ENCODE results near the gene PDGFB. TPM values are rescaled to one million over a fixed set of nuclear protein-coding genes. Genes with fewer than 3 reads are reported as not detected.

Gene PDGFB
- total and polyA plus RNA-seq, 9 of the 15 experiments (the other 6 are each of a cell fraction or from before 2014, with no cell fraction given) = 0.07 to 4.0 (median 0.48) TPM; not detected in 1

DNA sequence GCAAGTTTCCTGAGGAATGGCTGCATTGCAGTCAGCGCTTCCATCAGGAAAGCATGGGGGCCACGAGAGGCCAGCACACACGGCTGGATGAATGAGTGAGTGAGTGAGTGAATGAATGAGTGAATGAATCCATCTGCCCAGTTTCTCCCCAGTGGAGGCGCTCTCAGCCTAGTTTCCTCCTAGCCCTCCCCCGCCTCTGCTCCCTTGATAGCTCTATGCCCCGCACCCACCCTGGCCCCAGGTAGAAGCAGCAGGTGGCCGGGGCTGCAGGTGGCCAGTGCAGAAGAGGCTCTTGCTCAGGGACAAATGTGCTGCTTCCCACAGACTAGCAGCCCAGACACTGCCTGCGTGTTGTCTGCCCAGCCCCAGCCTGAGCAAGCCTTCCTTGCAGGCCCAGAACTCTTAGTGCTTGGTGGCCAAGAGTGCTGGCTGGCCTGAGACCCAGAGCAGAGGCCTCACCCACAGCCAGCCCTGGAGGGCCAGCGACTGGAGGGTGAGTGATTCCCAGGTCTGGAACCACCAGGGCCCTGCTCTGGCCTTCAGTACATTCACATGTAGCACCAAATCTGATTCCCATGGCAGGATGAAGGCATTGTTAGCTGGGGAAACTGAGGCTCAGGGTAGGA lies 31.1 kb upstream of the PDGFB start:
- Histone ChIP-seq H3K9me1 (ENCODE audit: control insufficient read depth, insufficient read depth, low read length) (no peaks in the 10 kb centered on the region), H3K9me3 (replicated peaks; ENCODE audit: control insufficient read depth, insufficient read depth, low read depth, low read length) (no peaks in the 10 kb centered on the region), H3K4me2 (ENCODE audit: insufficient read depth, low read length) (no peak overlapping the region), H3K9ac (ENCODE audit: insufficient read depth in 1 of 2, low read depth in 2 of 2, low read length in 2 of 2) (peak overlapping the region in 1 of 2 experiments; percentile 45; a peak in 2 of 4 replicates), H3K4me1 (replicated peaks in 1 of 2; ENCODE audit: control insufficient read depth in 2 of 2, insufficient read depth in 2 of 2, low read length in 2 of 2) (peaks cover 10 to 35% of the 10 kb centered on the region in 2 experiments; a peak in 3 of 5 replicates), H3K27ac (ENCODE audit: extremely low read depth, low read depth, low read length) (no peak overlapping the region), H3K27me3 (ENCODE audit: control insufficient read depth in 2 of 2, insufficient read depth in 2 of 2, low read length in 2 of 2) (no peaks in the 10 kb centered on the region), H3K79me2 (ENCODE audit: control insufficient read depth, insufficient read depth, low read length) (no peaks in the 10 kb centered on the region), H2AFZ (ENCODE audit: low read depth, low read length) (no peak overlapping the region), H4K20me1 (replicated peaks; ENCODE audit: control insufficient read depth, insufficient read depth, low read length) (no peaks in the 10 kb centered on the region), H3K36me3 (ENCODE audit: control insufficient read depth, insufficient read depth, low read length) (no peaks in the 10 kb centered on the region), H3K4me3 (no peak overlapping the region)
- FAIRE-seq (no peak), ATAC-seq (no peak; the same call in 2 of the 3 replicates), DNase-seq (ENCODE audit: extremely low read depth in 1 of 4, low spot score in 3 of 4) (no peak)
- in situ Hi-C loops (cut with MboI) = no loop called here
- no TSS peak for BruUV-seq (replicated peaks)
- TF ChIP-seq FOXK1 (CRISPR knock-in tag; IDR thresholded peaks at IDR 0.05; ENCODE audit: borderline replicate concordance) (no peak), TSC22D4 (tag; IDR thresholded peaks at IDR 0.05) (no peak), FOXA3 (CRISPR knock-in tag; conservative IDR thresholded peaks at IDR 0.05 in 1 of 2, IDR thresholded peaks at IDR 0.05 in 1 of 2) (no peak), ZNF24 (IDR thresholded peaks at IDR 0.05) (peak; percentile 98), SMARCC2 (IDR thresholded peaks at IDR 0.05; ENCODE audit: low read depth) (no peak), DNMT1 (IDR thresholded peaks at IDR 0.05) (no peak), HMGN3 (IDR thresholded peaks at IDR 0.05; ENCODE audit: borderline replicate concordance, extremely low read depth, insufficient read length, low read depth, low read length) (no peak), GABPA (tag; conservative IDR thresholded peaks at IDR 0.05; ENCODE audit: low read depth) (no peak), SMARCE1 (IDR thresholded peaks at IDR 0.05) (no peak), E2F4 (CRISPR knock-in tag; IDR thresholded peaks at IDR 0.05; ENCODE audit: low read depth) (no peak), KAT2B (IDR thresholded peaks at IDR 0.05; ENCODE audit: low read depth, low read length) (no peak), CHCHD3 (CRISPR knock-in tag; IDR thresholded peaks at IDR 0.05) (no peak)
- TF ChIP-seq, protein P1, sequence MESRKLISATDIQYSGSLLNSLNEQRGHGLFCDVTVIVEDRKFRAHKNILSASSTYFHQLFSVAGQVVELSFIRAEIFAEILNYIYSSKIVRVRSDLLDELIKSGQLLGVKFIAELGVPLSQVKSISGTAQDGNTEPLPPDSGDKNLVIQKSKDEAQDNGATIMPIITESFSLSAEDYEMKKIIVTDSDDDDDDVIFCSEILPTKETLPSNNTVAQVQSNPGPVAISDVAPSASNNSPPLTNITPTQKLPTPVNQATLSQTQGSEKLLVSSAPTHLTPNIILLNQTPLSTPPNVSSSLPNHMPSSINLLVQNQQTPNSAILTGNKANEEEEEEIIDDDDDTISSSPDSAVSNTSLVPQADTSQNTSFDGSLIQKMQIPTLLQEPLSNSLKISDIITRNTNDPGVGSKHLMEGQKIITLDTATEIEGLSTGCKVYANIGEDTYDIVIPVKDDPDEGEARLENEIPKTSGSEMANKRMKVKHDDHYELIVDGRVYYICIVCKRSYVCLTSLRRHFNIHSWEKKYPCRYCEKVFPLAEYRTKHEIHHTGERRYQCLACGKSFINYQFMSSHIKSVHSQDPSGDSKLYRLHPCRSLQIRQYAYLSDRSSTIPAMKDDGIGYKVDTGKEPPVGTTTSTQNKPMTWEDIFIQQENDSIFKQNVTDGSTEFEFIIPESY (CRISPR knock-in tag; IDR thresholded peaks at IDR 0.05) = peak; percentile 79; the same call in 1 of the 2 replicates
- intact Hi-C loops (cut with micrococcal nuclease) = no loop called here
- 71% methylated on average over 3 of the region's 9 CpGs for WGBS (ENCODE audit: insufficient coverage, low coverage, missing lambda C conversion rate)
- CTCF ChIA-PET (ENCODE audit: low intra/inter-chr PET ratio) = no interaction called here
- POLR2A ChIA-PET = no interaction called here

Data from K562 (cell line).